ENCODE results near the gene ZNF507.
A peak's percentile ranks its signal among the peaks of the same experiment; 100 is the strongest.

ZNF507 gene

GRCh38 chr19:32388393-32388855, 43.0 kb downstream of the ZNF507 start:
- CTCF ChIA-PET, result no interaction called here
- TF ChIP-seq CTCF (conservative IDR thresholded peaks at IDR 0.05; ENCODE audit: low read depth), result no peak
- DNase-seq (ENCODE audit: low spot score), result no peak
- POLR2A ChIA-PET (ENCODE audit: low non-redundant PET), result no interaction called here
- no peak overlapping the region for H3K27ac ChIP-seq

GRCh38 chr19:32392901-32393300, 47.5 kb downstream of the ZNF507 start:
- POLR2A ChIA-PET (ENCODE audit: low non-redundant PET), result no interaction called here

GRCh38 chr19:32396046-32396652, 50.7 kb downstream of the ZNF507 start:
- no peak for TF ChIP-seq CTCF (conservative IDR thresholded peaks at IDR 0.05; ENCODE audit: low read depth)
- no peak overlapping the region for H3K27ac ChIP-seq
- ChIA-PET POLR2A (ENCODE audit: low non-redundant PET) (no interaction called here), CTCF (no interaction called here)
- no peak for DNase-seq (ENCODE audit: low spot score)

More at GRCh38 chr19:32392901-32393300, 47.5 kb downstream of the ZNF507 start:
- no peak for TF ChIP-seq CTCF (conservative IDR thresholded peaks at IDR 0.05; ENCODE audit: low read depth)
- CTCF ChIA-PET, result no interaction called here
- DNase-seq (ENCODE audit: low spot score), result no peak
- H3K27ac ChIP-seq, result no peak overlapping the region

GRCh38 chr19:32397671-32398101, 52.3 kb downstream of the ZNF507 start:
- TF ChIP-seq CTCF (conservative IDR thresholded peaks at IDR 0.05; ENCODE audit: low read depth), result no peak
- H3K27ac ChIP-seq, result 0 out of 2 replicates have a peak overlapping the region, but pooled peaks have one; percentile 27
- POLR2A ChIA-PET (ENCODE audit: low non-redundant PET), result no interaction called here
- CTCF ChIA-PET, result no interaction called here
- DNase-seq (ENCODE audit: low spot score), result no peak

GRCh38 chr19:32401992-32402391, 56.6 kb downstream of the ZNF507 start:
- CTCF ChIA-PET, result no interaction called here
- TF ChIP-seq CTCF (conservative IDR thresholded peaks at IDR 0.05; ENCODE audit: low read depth), result no peak
- DNase-seq (ENCODE audit: low spot score), result no peak
- POLR2A ChIA-PET (ENCODE audit: low non-redundant PET), result no interaction called here
- H3K27ac ChIP-seq, result no peak overlapping the region

GRCh38 chr19:32403291-32403995, 58.0 kb downstream of the ZNF507 start:
- H3K27ac ChIP-seq, result no peak overlapping the region
- TF ChIP-seq CTCF (conservative IDR thresholded peaks at IDR 0.05; ENCODE audit: low read depth), result no peak
- no peak for DNase-seq (ENCODE audit: low spot score)
- ChIA-PET POLR2A (ENCODE audit: low non-redundant PET) (interaction anchor here (0.6 kb wide), 1 partner anchor 44 kb away, joined by 3 read pairs; no protein-coding TSS in a partner anchor), CTCF (no interaction called here)

All from RWPE1 (cell line).